Lower leg skin (tissue), 3 donors: ENCODE measurements around the gene MAML1.

Source experiments
- CTCF ChIP-seq, 3 donors: fragments of 450-650 bp; IDR thresholded peaks; one replicate each; pipeline ENCODE4 v1.5.1; 2016; ENCODE audit warnings: antibody characterized with exemption in 3 of 3, mild to moderate bottlenecking in 3 of 3, moderate library complexity in 2 of 3
- POLR2A ChIP-seq, 2 donors: fragments of 450-650 bp; IDR thresholded peaks; one replicate each; pipeline ENCODE4 v1.6.1; 2016 to 2017; ENCODE audit warnings: antibody characterized with exemption in 2 of 2, mild to moderate bottlenecking in 1 of 2, moderate library complexity in 1 of 2

DNA sequence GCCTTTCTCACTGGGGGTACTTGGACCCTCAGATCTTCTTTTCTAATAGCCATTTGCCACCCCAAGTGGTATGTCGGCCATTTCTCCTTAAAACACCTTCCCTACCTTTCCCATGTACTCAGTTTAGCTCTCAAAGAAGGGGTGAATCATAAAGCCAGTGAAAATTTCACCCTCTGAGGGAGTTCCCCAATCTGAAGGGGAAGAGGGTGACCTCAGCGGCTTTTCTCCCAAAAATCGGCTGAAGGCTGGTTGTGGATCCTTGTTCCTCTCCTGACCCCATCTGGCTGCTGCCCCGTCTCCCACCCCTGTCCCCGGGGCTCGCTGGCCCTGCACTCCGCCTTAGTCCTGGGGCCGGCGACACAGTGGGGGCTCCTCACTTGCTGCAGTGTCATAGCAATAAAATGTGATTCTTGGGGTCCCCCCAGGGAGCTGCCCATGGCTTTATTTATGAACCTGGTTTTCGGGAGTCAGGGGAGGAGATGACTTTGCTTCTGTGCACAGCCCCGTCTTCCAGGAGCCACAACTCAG lies 43.9 kb downstream of the MAML1 start:
- no peak for TF ChIP-seq CTCF (IDR thresholded peaks at IDR 0.05)
- TF ChIP-seq POLR2A (IDR thresholded peaks at IDR 0.05): no peak
